Posterior cingulate gyrus (tissue), 11 donors: ENCODE results near the gene MEGF6.
A peak's percentile ranks its signal among the peaks of the same experiment; 100 is the strongest.

ENCODE experiments used
- DNase-seq, 10 donors: peaks; one replicate each; pipeline versions ENCODE4 v3.0.0 to v3.0.0-alpha.2; 2020 to 2021; ENCODE audit warnings: mixed read lengths in 3 of 10
- intact Hi-C: fragments of 100-400 bp; cut with DNase I; formaldehyde crosslinking; loops from one replicate; pipeline ENCODE4 v1.15.1; 2023

Gene MEGF6

DNA sequence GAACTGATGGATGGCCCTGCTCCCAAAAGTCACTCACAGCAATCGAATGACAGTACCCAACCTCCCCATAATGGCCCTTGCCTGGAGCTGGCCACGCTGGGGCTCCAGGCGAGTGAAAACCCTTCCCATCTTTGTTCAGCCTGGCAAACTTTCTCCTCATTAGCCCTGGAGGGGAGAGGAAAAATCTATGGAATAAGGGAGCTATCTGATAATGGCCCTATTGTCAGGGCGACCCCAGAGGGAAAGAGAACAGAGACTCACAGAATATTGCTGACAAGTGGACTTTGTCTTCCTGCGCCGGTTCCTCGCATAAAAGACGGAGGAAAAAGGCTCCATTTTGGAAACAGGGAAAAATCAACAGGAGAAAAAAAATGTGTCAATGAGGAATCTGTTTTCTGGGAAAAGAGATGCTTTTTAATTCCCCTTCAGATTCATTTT lies 169.9 kb downstream of the MEGF6 start:
- intact Hi-C loops, result no loop called here
- DNase-seq, result peak in 4 of 10 donors; percentile 46 to 82 (median 55)

- intact Hi-C loops, result no loop called here
- peak in 2 of 10 donors; percentile 62 to 67 for DNase-seq
Observed at GRCh38 chr1:3440711-3441409, 170.4 kb downstream of the MEGF6 start.

- peak in 2 of 10 donors; percentile 47 to 75 for DNase-seq
- intact Hi-C loops, result no loop called here
Observed at GRCh38 chr1:3440300-3440681, 171.0 kb downstream of the MEGF6 start.
